Activated CD8-positive, alpha-beta memory T cell treated with anti-CD3 and anti-CD28 coated beads, Interleukin-2, amount 50 U/mL, for 48 hours (primary cell): ENCODE data around the gene LYPD1.

ENCODE experiments used
- DNase-seq: peaks from one replicate; pipeline ENCODE4 v3.0.0-alpha.2; 2020

LYPD1 gene

GRCh38 chr2:132668189-132668823 lies 1.7 kb downstream of the LYPD1 start:
- no peak for DNase-seq

GRCh38 chr2:132667706-132668105 lies 2.3 kb downstream of the LYPD1 start:
- no peak for DNase-seq

- DNase-seq: no peak
Observed at GRCh38 chr2:132665401-132666140, 4.4 kb downstream of the LYPD1 start.

- no peak for DNase-seq
Observed at GRCh38 chr2:132664096-132664495, 5.9 kb downstream of the LYPD1 start.

- DNase-seq: no peak
Observed at GRCh38 chr2:132662732-132663131, 7.3 kb downstream of the LYPD1 start.

GRCh38 chr2:132659331-132659730 lies 10.7 kb downstream of the LYPD1 start:
- DNase-seq: no peak

- no peak for DNase-seq
Observed at GRCh38 chr2:132656266-132656975, 13.6 kb downstream of the LYPD1 start.

GRCh38 chr2:132654968-132655367 lies 15.0 kb downstream of the LYPD1 start:
- no peak for DNase-seq

GRCh38 chr2:132654335-132654734 lies 15.7 kb downstream of the LYPD1 start:
- DNase-seq: no peak

GRCh38 chr2:132652474-132652873 lies 17.5 kb downstream of the LYPD1 start:
- DNase-seq: no peak

- no peak for DNase-seq
Observed at GRCh38 chr2:132651115-132652045, 18.6 kb downstream of the LYPD1 start.

- DNase-seq: no peak
Observed at GRCh38 chr2:132646540-132647108, 23.4 kb downstream of the LYPD1 start.

GRCh38 chr2:132645722-132646539 lies 24.1 kb downstream of the LYPD1 start:
- DNase-seq: no peak

GRCh38 chr2:132645176-132645575 lies 24.8 kb downstream of the LYPD1 start:
- no peak for DNase-seq

GRCh38 chr2:132642415-132642814 lies 27.6 kb downstream of the LYPD1 start:
- DNase-seq: no peak

- no peak for DNase-seq
Observed at GRCh38 chr2:132641819-132642218, 28.2 kb downstream of the LYPD1 start.

- no peak for DNase-seq
Observed at GRCh38 chr2:132640116-132640515, 29.9 kb downstream of the LYPD1 start.

- DNase-seq: no peak
Observed at GRCh38 chr2:132638313-132639040, 31.5 kb downstream of the LYPD1 start.

- DNase-seq: no peak
Observed at GRCh38 chr2:132636346-132636745, 33.7 kb downstream of the LYPD1 start.

- no peak for DNase-seq
Observed at GRCh38 chr2:132633635-132634034, 36.4 kb downstream of the LYPD1 start.
